ENCODE data around the gene CRHR2. TPM values are rescaled to one million over a fixed set of nuclear protein-coding genes. Genes with fewer than 3 reads are reported as not detected.

CRHR2 gene
- total and polyA plus RNA-seq, 2 of the 13 experiments (the other 11 are each of a cell fraction or from before 2014, with no cell fraction given) = not detected

DNA sequence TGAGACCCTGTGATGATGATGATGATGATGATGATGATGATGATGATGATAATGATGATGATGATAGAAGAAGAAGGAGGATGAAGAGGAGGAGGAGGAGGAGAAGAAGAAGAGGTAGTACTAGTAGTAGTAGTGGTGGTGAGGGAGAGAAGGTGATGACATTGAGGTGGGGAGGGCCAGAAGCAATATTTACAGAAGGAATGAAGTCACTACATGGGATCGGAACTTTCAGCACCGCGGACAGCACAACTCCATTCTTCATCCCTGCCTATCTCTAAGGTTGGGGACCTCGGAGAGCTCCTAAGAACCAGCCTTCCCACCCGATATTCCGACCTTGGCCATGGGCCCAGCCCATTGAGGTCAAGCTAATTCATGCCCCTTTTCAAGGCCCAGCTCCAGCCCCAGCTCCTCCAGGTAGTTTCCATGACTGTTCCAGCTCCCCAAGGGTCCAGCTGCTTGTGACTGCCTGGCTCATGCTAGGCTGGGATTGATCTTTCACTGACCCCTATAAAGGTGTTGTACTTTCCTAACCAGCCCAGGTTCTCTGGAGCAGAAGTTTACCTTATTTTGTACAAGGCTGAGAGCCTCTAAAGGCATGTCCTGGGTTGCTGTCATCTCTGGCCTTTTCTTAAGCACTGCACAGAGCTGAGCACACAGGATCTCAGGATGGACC, 10.3 kb downstream of the CRHR2 start (continued):
- TF ChIP-seq EZH2 (conservative IDR thresholded peaks at IDR 0.05; ENCODE audit: low read depth, low read length) (no peak), RELA (CRISPR knock-in tag; IDR thresholded peaks at IDR 0.05) (0 out of 2 replicates have a peak, but pooled peaks have one; percentile 42), KAT2B (IDR thresholded peaks at IDR 0.05; ENCODE audit: borderline replicate concordance, low read depth, low read length) (no peak), SUZ12 (IDR thresholded peaks at IDR 0.05; ENCODE audit: low read depth, low read length) (no peak), ZNF180 (CRISPR knock-in tag; IDR thresholded peaks at IDR 0.05; ENCODE audit: borderline replicate concordance, low read depth) (no peak), GTF3A (CRISPR knock-in tag; conservative IDR thresholded peaks at IDR 0.05) (no peak), ATF7 (IDR thresholded peaks at IDR 0.05) (no peak), ATF7 (CRISPR knock-in tag; IDR thresholded peaks at IDR 0.05) (no peak), NR2F6 (IDR thresholded peaks at IDR 0.05) (no peak), NR2F6 (CRISPR knock-in tag; IDR thresholded peaks at IDR 0.05) (peak; percentile 49; the same call in 1 of the 2 replicates), RBFOX2 (IDR thresholded peaks at IDR 0.05; ENCODE audit: low read depth, low read length) (no peak), CHCHD3 (CRISPR knock-in tag; IDR thresholded peaks at IDR 0.05) (no peak), JUN (CRISPR knock-in tag; IDR thresholded peaks at IDR 0.05) (peak; percentile 40; the same call in 1 of the 2 replicates), EEA1 (CRISPR knock-in tag; IDR thresholded peaks at IDR 0.05; ENCODE audit: borderline replicate concordance) (no peak), GLI4 (CRISPR knock-in tag; IDR thresholded peaks at IDR 0.05; ENCODE audit: borderline replicate concordance) (peak; percentile 67; the same call in 1 of the 2 replicates), NCOA2 (CRISPR knock-in tag; IDR thresholded peaks at IDR 0.05) (peak; percentile 74), TBX3 (IDR thresholded peaks at IDR 0.05; ENCODE audit: borderline replicate concordance) (no peak)
- TF ChIP-seq, protein P1, sequence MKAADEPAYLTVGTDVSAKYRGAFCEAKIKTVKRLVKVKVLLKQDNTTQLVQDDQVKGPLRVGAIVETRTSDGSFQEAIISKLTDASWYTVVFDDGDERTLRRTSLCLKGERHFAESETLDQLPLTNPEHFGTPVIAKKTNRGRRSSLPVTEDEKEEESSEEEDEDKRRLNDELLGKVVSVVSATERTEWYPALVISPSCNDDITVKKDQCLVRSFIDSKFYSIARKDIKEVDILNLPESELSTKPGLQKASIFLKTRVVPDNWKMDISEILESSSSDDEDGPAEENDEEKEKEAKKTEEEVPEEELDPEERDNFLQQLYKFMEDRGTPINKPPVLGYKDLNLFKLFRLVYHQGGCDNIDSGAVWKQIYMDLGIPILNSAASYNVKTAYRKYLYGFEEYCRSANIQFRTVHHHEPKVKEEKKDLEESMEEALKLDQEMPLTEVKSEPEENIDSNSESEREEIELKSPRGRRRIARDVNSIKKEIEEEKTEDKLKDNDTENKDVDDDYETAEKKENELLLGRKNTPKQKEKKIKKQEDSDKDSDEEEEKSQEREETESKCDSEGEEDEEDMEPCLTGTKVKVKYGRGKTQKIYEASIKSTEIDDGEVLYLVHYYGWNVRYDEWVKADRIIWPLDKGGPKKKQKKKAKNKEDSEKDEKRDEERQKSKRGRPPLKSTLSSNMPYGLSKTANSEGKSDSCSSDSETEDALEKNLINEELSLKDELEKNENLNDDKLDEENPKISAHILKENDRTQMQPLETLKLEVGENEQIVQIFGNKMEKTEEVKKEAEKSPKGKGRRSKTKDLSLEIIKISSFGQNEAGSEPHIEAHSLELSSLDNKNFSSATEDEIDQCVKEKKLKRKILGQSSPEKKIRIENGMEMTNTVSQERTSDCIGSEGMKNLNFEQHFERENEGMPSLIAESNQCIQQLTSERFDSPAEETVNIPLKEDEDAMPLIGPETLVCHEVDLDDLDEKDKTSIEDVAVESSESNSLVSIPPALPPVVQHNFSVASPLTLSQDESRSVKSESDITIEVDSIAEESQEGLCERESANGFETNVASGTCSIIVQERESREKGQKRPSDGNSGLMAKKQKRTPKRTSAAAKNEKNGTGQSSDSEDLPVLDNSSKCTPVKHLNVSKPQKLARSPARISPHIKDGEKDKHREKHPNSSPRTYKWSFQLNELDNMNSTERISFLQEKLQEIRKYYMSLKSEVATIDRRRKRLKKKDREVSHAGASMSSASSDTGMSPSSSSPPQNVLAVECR (CRISPR knock-in tag; IDR thresholded peaks at IDR 0.05; ENCODE audit: borderline replicate concordance) = peak; percentile 51; the same call in 1 of the 2 replicates
- TF ChIP-seq, protein P2, sequence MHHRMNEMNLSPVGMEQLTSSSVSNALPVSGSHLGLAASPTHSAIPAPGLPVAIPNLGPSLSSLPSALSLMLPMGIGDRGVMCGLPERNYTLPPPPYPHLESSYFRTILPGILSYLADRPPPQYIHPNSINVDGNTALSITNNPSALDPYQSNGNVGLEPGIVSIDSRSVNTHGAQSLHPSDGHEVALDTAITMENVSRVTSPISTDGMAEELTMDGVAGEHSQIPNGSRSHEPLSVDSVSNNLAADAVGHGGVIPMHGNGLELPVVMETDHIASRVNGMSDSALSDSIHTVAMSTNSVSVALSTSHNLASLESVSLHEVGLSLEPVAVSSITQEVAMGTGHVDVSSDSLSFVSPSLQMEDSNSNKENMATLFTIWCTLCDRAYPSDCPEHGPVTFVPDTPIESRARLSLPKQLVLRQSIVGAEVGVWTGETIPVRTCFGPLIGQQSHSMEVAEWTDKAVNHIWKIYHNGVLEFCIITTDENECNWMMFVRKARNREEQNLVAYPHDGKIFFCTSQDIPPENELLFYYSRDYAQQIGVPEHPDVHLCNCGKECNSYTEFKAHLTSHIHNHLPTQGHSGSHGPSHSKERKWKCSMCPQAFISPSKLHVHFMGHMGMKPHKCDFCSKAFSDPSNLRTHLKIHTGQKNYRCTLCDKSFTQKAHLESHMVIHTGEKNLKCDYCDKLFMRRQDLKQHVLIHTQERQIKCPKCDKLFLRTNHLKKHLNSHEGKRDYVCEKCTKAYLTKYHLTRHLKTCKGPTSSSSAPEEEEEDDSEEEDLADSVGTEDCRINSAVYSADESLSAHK (CRISPR knock-in tag; IDR thresholded peaks at IDR 0.05; ENCODE audit: borderline replicate concordance) = peak; percentile 93; the same call in 1 of the 2 replicates
- TF ChIP-seq, protein P3, sequence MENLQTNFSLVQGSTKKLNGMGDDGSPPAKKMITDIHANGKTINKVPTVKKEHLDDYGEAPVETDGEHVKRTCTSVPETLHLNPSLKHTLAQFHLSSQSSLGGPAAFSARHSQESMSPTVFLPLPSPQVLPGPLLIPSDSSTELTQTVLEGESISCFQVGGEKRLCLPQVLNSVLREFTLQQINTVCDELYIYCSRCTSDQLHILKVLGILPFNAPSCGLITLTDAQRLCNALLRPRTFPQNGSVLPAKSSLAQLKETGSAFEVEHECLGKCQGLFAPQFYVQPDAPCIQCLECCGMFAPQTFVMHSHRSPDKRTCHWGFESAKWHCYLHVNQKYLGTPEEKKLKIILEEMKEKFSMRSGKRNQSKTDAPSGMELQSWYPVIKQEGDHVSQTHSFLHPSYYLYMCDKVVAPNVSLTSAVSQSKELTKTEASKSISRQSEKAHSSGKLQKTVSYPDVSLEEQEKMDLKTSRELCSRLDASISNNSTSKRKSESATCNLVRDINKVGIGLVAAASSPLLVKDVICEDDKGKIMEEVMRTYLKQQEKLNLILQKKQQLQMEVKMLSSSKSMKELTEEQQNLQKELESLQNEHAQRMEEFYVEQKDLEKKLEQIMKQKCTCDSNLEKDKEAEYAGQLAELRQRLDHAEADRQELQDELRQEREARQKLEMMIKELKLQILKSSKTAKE (CRISPR knock-in tag; IDR thresholded peaks at IDR 0.05; ENCODE audit: borderline replicate concordance) = peak; percentile 34; the same call in 1 of the 2 replicates
- TF ChIP-seq, protein P4, sequence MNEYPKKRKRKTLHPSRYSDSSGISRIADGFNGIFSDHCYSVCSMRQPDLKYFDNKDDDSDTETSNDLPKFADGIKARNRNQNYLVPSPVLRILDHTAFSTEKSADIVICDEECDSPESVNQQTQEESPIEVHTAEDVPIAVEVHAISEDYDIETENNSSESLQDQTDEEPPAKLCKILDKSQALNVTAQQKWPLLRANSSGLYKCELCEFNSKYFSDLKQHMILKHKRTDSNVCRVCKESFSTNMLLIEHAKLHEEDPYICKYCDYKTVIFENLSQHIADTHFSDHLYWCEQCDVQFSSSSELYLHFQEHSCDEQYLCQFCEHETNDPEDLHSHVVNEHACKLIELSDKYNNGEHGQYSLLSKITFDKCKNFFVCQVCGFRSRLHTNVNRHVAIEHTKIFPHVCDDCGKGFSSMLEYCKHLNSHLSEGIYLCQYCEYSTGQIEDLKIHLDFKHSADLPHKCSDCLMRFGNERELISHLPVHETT (CRISPR knock-in tag; conservative IDR thresholded peaks at IDR 0.05) = peak; percentile 80
